ENCODE results near the gene FAU. TPM values are rescaled to one million over a fixed set of nuclear protein-coding genes. Genes with fewer than 3 reads are reported as not detected.

Gene FAU
- total and polyA plus RNA-seq, 9 of the 15 experiments (the other 6 are each of a cell fraction or from before 2014, with no cell fraction given): 433 to 1,827 (median 942) TPM

DNA sequence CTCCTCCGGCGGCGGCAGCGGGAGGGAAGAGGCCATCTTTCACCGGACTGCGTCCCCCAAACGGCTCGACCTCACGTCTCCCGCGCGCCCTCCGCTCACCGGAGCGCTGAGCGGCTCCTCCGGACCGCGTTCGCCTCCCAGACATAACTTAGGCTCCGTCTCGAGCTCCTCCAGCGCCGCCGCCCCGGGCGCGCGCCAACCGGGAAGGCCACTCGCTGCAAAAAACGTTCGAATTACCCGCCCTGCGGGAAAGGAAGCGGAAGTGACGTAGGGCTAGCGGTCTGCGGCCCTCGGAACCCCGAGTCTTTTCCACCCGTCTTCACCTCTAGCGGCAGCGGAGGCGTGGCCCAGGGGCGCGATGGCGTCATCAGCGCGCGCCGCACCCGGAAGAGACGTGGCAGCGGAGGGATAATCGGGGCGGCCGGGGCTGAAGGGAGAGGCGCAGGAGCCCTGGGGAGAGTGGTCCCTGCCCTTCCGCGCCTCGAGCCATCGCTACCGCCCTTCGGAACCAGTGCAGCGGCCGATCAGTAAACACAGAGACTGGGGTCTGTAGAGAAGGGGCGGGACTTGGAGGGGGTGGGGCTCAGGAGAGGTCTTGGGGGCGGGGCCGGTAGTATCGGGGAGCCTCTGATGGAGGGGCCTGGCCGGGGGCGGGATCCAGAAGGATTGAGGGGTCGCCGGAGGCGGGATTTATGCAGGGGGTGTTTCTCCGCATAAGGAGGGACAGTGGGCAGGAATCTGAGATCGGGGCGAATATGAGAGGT lies 37.9 kb downstream of the FAU start, which contains the start of the genes CDCA5 and ZFPL1 (continued):
- TF ChIP-seq, protein P1, sequence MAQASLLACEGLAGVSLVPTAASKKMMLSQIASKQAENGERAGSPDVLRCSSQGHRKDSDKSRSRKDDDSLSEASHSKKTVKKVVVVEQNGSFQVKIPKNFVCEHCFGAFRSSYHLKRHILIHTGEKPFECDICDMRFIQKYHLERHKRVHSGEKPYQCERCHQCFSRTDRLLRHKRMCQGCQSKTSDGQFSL (CRISPR knock-in tag; IDR thresholded peaks at IDR 0.05): 0 out of 2 replicates have a peak, but pooled peaks have one; percentile 33
- TF ChIP-seq, protein P1 (tag; IDR thresholded peaks at IDR 0.05): no peak
- TF ChIP-seq ZNF274 (IDR thresholded peaks at IDR 0.05; ENCODE audit: borderline replicate concordance, low read depth, low read length) (no peak), ZNF354B (CRISPR knock-in tag; IDR thresholded peaks at IDR 0.05) (no peak), SMAD2 (IDR thresholded peaks at IDR 0.05; ENCODE audit: low read depth, low read length) (no peak), ZNF76 (CRISPR knock-in tag; IDR thresholded peaks at IDR 0.05; ENCODE audit: borderline replicate concordance) (peak; percentile 27; the same call in 1 of the 2 replicates), ZNF75A (CRISPR knock-in tag; IDR thresholded peaks at IDR 0.05) (no peak), KDM5B (IDR thresholded peaks at IDR 0.05; ENCODE audit: insufficient replicate concordance, low read depth, low read length) (peak; percentile 75)
- TF ChIP-seq, protein P2, sequence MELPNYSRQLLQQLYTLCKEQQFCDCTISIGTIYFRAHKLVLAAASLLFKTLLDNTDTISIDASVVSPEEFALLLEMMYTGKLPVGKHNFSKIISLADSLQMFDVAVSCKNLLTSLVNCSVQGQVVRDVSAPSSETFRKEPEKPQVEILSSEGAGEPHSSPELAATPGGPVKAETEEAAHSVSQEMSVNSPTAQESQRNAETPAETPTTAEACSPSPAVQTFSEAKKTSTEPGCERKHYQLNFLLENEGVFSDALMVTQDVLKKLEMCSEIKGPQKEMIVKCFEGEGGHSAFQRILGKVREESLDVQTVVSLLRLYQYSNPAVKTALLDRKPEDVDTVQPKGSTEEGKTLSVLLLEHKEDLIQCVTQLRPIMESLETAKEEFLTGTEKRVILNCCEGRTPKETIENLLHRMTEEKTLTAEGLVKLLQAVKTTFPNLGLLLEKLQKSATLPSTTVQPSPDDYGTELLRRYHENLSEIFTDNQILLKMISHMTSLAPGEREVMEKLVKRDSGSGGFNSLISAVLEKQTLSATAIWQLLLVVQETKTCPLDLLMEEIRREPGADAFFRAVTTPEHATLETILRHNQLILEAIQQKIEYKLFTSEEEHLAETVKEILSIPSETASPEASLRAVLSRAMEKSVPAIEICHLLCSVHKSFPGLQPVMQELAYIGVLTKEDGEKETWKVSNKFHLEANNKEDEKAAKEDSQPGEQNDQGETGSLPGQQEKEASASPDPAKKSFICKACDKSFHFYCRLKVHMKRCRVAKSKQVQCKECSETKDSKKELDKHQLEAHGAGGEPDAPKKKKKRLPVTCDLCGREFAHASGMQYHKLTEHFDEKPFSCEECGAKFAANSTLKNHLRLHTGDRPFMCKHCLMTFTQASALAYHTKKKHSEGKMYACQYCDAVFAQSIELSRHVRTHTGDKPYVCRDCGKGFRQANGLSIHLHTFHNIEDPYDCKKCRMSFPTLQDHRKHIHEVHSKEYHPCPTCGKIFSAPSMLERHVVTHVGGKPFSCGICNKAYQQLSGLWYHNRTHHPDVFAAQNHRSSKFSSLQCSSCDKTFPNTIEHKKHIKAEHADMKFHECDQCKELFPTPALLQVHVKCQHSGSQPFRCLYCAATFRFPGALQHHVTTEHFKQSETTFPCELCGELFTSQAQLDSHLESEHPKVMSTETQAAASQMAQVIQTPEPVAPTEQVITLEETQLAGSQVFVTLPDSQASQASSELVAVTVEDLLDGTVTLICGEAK (IDR thresholded peaks at IDR 0.05): peak; percentile 97
- TF ChIP-seq, protein P2 (CRISPR knock-in tag; IDR thresholded peaks at IDR 0.05): 0 out of 2 replicates have a peak, but pooled peaks have one; percentile 6
- TF ChIP-seq, protein P3, sequence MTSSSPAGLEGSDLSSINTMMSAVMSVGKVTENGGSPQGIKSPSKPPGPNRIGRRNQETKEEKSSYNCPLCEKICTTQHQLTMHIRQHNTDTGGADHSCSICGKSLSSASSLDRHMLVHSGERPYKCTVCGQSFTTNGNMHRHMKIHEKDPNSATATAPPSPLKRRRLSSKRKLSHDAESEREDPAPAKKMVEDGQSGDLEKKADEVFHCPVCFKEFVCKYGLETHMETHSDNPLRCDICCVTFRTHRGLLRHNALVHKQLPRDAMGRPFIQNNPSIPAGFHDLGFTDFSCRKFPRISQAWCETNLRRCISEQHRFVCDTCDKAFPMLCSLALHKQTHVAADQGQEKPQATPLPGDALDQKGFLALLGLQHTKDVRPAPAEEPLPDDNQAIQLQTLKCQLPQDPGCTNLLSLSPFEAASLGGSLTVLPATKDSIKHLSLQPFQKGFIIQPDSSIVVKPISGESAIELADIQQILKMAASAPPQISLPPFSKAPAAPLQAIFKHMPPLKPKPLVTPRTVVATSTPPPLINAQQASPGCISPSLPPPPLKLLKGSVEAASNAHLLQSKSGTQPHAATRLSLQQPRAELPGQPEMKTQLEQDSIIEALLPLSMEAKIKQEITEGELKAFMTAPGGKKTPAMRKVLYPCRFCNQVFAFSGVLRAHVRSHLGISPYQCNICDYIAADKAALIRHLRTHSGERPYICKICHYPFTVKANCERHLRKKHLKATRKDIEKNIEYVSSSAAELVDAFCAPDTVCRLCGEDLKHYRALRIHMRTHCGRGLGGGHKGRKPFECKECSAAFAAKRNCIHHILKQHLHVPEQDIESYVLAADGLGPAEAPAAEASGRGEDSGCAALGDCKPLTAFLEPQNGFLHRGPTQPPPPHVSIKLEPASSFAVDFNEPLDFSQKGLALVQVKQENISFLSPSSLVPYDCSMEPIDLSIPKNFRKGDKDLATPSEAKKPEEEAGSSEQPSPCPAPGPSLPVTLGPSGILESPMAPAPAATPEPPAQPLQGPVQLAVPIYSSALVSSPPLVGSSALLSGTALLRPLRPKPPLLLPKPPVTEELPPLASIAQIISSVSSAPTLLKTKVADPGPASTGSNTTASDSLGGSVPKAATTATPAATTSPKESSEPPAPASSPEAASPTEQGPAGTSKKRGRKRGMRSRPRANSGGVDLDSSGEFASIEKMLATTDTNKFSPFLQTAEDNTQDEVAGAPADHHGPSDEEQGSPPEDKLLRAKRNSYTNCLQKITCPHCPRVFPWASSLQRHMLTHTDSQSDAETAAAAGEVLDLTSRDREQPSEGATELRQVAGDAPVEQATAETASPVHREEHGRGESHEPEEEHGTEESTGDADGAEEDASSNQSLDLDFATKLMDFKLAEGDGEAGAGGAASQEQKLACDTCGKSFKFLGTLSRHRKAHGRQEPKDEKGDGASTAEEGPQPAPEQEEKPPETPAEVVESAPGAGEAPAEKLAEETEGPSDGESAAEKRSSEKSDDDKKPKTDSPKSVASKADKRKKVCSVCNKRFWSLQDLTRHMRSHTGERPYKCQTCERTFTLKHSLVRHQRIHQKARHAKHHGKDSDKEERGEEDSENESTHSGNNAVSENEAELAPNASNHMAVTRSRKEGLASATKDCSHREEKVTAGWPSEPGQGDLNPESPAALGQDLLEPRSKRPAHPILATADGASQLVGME (CRISPR knock-in tag; IDR thresholded peaks at IDR 0.05): 0 out of 2 replicates have a peak, but pooled peaks have one; percentile 53
